T47D (cell line): ENCODE data around the gene AATK.
A peak's percentile ranks its signal among the peaks of the same experiment; 100 is the strongest.

Experiments
- DNase-seq, 2 experiments: peaks; one replicate each; pipeline versions ENCODE4 v3.0.0 to v3.0.0-alpha.2; 2011 to 2012; ENCODE audit warnings: low read depth in 1 of 2, low spot score in 1 of 2
- JUND ChIP-seq: IDR thresholded peaks from 2 replicates; pipeline ENCODE4 v1.6.1; 2012; ENCODE audit warnings: low read depth
- in situ Hi-C: cut with HindIII; loops from 2 replicates; pipeline ENCODE4 v1.10.0; 2016; ENCODE audit warnings: low sequenced_read_pairs, low pct_unique_long_range_greater_than_20kb

The AATK gene

GRCh38 chr17:81137248-81137647 lies 28.8 kb downstream of the AATK start:
- in situ Hi-C loops: no loop called here
- TF ChIP-seq JUND: no peak

DNA sequence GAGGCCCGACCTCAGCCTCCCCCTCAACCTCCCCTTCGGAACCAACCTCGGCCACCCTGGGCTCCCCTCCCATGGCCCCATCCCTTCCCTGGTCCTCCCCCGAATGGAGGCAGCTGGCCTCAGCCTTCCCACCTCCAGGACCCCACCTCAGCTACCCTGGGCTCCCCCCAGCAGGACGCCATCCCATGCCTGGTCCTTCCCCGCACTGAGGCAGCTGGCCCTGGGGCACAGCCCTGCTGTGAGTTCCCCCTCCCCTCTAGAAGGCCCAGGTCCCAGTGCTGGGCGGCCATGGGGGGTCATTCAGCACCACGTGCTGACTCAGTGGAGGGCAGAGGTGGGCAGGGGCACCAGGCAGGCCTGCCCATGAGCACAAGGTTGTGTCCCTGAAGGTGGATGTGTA lies 29.7 kb downstream of the AATK start:
- DNase-seq: no peak
- in situ Hi-C loops: no loop called here
- TF ChIP-seq JUND: no peak

More at GRCh38 chr17:81137248-81137647, 28.8 kb downstream of the AATK start:
- no peak for DNase-seq

DNA sequence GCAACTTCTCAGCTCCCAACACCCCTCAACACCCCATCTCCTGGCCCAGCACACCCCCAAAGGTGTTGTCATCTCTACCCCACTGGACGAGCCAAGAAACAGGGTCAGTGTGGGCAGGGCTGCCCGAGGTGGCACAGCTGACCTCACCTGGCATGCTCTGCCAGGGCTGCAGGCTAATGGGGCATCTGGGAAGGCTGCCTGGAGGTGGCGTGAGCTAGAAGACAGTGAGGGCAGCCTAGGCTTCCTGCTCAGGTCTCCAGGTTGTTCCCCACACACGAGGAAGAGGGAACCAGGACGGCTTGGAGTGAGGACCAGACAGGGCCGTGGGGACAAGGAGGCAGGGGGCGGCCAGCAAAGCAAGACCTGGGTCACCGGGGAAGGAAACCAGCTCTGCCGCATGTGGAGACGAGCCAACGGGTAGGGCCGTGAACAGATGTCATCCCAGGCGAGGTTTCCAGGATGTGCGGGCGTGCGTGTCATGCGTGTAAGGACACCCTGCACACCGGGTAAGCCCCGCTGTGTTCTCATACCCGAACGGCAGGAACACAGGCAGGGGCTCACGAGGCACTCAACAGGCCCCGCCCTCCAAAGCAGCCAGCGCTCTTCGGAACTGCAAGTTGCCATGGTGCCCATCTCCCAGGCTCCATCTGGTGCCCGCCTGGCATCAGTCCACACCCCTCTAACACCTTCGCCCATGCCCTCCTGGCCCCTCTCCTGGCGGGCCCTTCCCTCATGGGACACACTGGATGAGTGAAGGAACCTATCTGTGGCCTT lies 30.3 kb downstream of the AATK start:
- no peak for DNase-seq
- in situ Hi-C loops: no loop called here
- no peak for TF ChIP-seq JUND

GRCh38 chr17:81134064-81134781 lies 31.8 kb downstream of the AATK start:
- no peak for DNase-seq
- in situ Hi-C loops: no loop called here
- no peak for TF ChIP-seq JUND

DNA sequence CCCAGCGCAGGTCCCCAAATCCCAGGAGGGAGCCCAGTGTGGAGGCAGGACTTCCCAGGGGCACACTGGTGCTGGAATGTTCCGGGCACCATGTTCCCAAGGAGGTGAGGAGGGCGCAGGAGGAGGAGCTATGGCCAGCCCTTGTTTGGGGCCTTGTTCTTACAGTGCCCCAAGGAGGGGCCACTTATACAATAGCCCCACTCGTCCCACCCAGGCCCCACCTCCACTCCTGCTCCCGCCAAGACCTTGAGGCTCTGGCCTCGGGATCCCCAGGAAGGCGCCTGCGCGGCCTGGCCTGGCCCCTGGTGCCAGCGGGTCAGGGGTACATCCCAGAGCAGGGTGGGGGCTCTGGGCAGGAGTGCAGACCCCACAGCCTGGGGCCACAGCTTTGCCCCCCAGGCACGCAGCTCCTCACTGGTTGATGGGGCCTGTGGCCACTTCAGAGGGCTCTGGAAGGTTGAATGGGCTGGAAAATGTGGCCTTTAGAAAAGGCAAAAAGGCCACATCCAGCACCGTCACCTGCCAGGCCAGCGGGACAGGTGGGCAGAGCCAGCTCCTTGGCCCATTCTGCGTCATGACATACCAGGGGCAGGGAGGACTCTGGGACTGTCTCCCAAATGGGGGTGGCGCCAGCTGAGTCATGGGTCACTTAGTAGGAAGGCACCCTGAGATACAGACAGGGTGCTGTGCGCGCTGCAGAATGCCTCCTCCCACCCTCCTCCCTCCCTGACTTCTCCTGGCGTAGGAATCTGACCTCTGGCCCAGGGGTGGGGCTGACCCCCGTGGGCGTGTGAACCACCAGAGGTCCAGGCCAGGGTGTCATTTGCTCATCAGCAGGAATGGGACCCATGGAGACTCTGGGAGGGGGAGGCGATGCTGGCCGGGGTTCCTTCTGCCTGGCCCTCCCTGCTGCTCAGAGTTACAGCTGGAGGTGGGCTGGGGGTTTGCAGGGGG lies 33.0 kb downstream of the AATK start:
- TF ChIP-seq JUND: no peak
- no peak for DNase-seq
- in situ Hi-C loops: no loop called here

GRCh38 chr17:81132197-81132540 lies 33.9 kb downstream of the AATK start:
- TF ChIP-seq JUND: no peak
- DNase-seq: no peak
- in situ Hi-C loops: no loop called here

- DNase-seq: peak in 1 of 2 experiments; percentile 54
- in situ Hi-C loops: no loop called here
- TF ChIP-seq JUND: no peak
These were observed 34.4 kb downstream of the AATK start for GRCh38 chr17:81131486-81132196.

DNA sequence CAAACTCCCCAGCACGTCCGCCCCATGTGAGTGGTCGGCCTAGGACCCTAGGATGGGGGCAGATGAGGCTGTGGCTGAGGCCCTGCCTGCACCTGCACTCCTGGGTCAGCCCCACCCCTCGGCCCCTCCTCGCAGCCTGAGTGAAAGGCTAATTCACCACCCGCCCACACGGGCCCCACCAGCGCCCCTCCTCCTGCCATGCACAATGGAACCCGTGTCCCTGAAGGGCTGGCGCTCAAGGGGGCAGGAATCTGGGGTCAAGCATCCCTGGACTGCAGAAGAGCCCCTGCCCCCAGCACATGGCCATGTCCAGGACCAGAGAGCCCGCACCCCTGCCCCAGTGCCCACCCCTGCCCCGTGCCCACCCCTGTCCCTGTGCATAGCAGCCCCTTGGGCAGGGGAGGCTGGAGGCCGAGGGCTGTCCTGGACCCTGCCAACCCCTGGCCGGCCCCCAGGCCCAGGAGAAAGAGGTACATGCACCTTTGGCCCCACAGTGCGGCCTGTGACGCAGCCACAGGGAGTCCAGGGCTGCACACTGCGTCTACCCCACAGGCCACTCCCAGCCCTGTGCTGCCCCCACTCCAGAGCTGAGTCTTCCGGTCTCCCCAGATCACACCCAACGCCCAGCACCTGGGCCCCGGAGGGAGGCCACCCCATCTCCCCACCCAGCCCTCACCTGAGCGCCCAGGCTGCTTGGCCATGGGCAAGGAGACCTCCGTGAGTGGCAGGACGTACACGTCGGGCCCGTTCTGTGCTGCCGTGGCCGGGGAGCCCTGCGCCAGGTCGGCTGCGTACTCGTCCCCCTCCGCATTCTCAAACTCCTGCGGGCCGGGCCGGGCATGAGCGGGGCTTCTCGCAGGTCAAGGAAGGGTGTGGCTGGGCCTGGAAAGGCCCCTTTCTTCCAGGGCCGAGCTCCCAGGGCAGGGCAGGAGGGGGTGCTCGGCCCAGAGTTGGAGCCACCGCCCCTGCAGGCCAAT lies 35.3 kb downstream of the AATK start:
- no peak for TF ChIP-seq JUND
- in situ Hi-C loops: no loop called here
- no peak for DNase-seq

DNA sequence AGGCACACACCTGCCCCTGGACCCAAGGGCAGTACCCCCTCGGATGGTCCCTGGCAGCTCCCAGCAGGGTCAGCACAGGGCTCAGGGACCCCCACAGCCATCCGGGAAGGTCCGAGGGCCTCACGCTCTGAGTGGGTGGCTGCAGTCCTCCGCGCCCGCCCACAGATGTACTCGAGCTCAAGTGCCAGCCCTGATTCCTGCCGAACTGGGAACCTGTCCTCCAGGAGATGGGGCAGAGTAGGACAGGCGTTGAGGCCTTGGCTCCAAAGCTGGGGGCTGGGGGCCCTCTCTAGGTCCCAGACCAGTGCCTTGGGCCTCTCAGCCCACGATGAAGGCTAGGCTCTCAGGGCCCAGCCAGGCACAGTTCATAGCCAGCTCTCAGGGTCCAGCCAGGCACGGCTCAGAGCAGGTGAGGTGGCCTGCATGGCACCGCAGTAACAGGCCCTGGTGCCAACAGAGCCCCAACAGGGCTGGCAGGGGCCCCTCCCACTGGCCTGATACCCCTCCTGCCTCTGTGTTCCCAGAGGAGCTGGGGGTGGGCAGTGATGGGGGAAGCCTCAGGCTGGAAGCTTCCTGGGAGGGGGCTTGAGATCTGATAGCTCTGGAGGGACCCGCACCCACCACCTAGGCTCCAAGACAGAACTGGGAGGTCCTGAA lies 36.2 kb downstream of the AATK start:
- in situ Hi-C loops: no loop called here

DNA sequence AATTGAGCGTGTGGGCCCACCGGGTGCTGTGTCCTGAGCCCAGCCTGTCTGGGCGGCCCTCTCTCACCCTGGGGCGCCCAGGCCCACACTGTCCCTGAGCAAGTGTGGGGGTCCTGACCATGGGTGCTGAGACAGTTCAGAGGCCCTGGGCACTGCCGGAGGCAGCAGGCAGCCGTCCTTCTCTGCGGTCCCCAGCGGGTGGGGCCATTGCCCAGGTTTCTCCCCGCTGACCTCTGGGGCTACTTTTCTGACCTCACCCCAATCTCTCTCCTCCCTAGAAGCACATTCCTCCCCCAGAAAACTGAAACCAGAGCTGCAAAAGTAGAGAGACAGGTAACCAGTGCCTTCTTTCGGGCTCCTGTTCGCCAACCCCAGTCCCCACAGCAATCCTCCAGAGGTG lies 36.7 kb downstream of the AATK start:
- TF ChIP-seq JUND: no peak
- no peak for DNase-seq
- in situ Hi-C loops: no loop called here

More for the DNA sequence above, 36.2 kb downstream of the AATK start:
- TF ChIP-seq JUND: no peak
- no peak for DNase-seq

GRCh38 chr17:81128774-81129173 lies 37.2 kb downstream of the AATK start:
- in situ Hi-C loops: no loop called here
- no peak for TF ChIP-seq JUND
- no peak for DNase-seq
